HL-60/S4 treated with retinoic acid at 250 ng/mL for 4 days and 3 days (cell line): ENCODE results near the gene RPTOR.
"Not testable (repeated sequence)": the region's sequence is repeated elsewhere in the genome, so short reads cannot be mapped to it uniquely, and the experiment has no call there.

ENCODE experiments used
- in situ Hi-C: fragments of 300-500 bp; cut with MboI; formaldehyde crosslinking; loops from 2 replicates; pipeline ENCODE4 v1.7.0; 2022; ENCODE audit warnings: low sequenced_read_pairs

Gene RPTOR

GRCh38 chr17:80760511-80760911, 215.9 kb downstream of the RPTOR start:
- in situ Hi-C loops, result no loop called here

GRCh38 chr17:80761110-80761871, 216.7 kb downstream of the RPTOR start:
- in situ Hi-C loops, result no loop called here

GRCh38 chr17:80762076-80762475, 217.4 kb downstream of the RPTOR start:
- in situ Hi-C loops, result no loop called here

GRCh38 chr17:80763293-80763867, 218.7 kb downstream of the RPTOR start:
- in situ Hi-C loops, result no loop called here

GRCh38 chr17:80764627-80765145, 220.0 kb downstream of the RPTOR start:
- in situ Hi-C loops, result not testable (repeated sequence)

- in situ Hi-C loops, result no loop called here
Measured at GRCh38 chr17:80765241-80765961, 220.8 kb downstream of the RPTOR start.

- in situ Hi-C loops, result no loop called here
Measured at GRCh38 chr17:80766290-80766855, 221.7 kb downstream of the RPTOR start.

- in situ Hi-C loops, result no loop called here
Measured at GRCh38 chr17:80768389-80768788, 223.8 kb downstream of the RPTOR start.

GRCh38 chr17:80768936-80769335, 224.3 kb downstream of the RPTOR start:
- in situ Hi-C loops, result no loop called here

- in situ Hi-C loops, result no loop called here
Measured at GRCh38 chr17:80769516-80769915, 224.9 kb downstream of the RPTOR start.

GRCh38 chr17:80769936-80770625, 225.4 kb downstream of the RPTOR start:
- in situ Hi-C loops, result no loop called here

- in situ Hi-C loops, result no loop called here
Measured at GRCh38 chr17:80770881-80771611, 226.4 kb downstream of the RPTOR start.

GRCh38 chr17:80771612-80772005, 227.0 kb downstream of the RPTOR start:
- in situ Hi-C loops, result no loop called here

GRCh38 chr17:80772906-80773242, 228.2 kb downstream of the RPTOR start:
- in situ Hi-C loops, result no loop called here

- in situ Hi-C loops, result no loop called here
Measured at GRCh38 chr17:80773243-80773991, 228.8 kb downstream of the RPTOR start.

- in situ Hi-C loops, result no loop called here
Measured at GRCh38 chr17:80774146-80774545, 229.5 kb downstream of the RPTOR start.

- in situ Hi-C loops, result no loop called here
Measured at GRCh38 chr17:80774643-80775281, 230.1 kb downstream of the RPTOR start.

- in situ Hi-C loops, result no loop called here
Measured at GRCh38 chr17:80775863-80776262, 231.2 kb downstream of the RPTOR start.

GRCh38 chr17:80777274-80777673, 232.6 kb downstream of the RPTOR start:
- in situ Hi-C loops, result no loop called here
